Bronchus fibroblast of lung (primary cell): ENCODE data around the gene ARHGAP21. TPM values are rescaled to one million over a fixed set of nuclear protein-coding genes. Genes with fewer than 3 reads are reported as not detected.

Source experiments
- total RNA-seq: library from RNA; depleted of rRNA; stranded (reverse); fragments of >200 nt; gene quantifications from 2 replicates; pipeline ENCODE4 v1.2.3, GENCODE V29; 2015

Gene ARHGAP21
- 54.0 and 59.0 TPM in 2 replicates for total RNA-seq

DNA sequence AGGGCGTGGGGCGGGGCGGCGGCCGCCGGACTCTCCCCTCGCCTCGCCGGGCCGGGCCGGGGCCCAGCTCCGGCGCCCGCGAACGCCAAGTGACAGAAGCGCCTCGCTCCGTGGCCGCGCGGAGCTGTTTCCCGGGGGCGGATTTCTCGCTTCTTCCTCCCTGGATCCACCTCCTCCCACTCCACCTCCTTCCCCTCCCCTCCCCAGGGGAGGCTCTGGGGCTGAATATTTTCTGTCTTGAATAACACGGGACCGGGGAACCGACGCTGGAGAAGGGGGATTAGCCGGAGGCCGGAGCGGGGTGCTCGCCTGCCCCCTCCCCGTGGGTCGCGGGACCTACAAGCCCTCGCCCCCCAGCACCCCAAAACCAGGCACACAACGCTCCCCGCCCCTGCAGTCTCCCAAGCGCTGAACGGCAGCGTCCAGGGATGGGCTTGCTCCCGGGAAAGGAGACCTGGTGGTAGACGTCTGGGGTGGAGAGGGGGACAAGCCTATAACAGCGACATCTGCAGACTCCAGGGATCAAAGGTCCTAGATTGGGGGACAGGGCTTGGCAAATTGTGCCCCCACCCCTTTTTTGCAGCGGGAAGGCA, at the start of gene ARHGAP21:
Gene ARHGAP21 (minus strand): TSS at position 100 of the 593 bp plus-strand sequence. CDS start 1,988 bp downstream, outside the sequence.

Other genes with a start within 250 kb of the ARHGAP21 start
- 23.9 and 24.5 TPM in 2 replicates for gene PRTFDC1, start 228.7 kb upstream of the ARHGAP21 start, total RNA-seq